ENCODE results near the gene DDX31. TPM values are rescaled to one million over a fixed set of nuclear protein-coding genes. Genes with fewer than 3 reads are reported as not detected.

The DDX31 gene
- total RNA-seq, 1 experiment from 2014 or later: 26.2 TPM

DNA sequence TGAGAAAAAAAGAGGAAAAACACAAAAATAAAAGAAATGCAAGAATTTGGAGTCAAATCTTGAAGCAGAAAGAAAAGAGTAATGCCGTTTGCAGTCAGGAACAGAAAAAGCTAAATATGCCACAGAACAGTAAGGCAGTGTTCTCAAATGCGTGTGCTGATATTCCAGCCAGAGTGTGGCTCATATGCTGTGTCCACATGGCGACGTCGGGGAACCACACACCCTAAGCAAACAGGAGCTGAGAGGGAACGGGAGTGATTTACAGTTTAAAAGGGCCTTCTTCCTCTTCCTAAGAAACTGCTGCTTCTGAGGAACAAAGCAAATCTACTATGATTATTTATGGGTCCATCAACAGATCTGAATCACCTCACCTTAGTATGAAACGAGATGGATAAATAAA is 42.7 kb downstream of the DDX31 start:
- ChIA-PET CTCF (no interaction called here), POLR2A (no interaction called here)
- Mint-ChIP-seq H3K4me3 (no peak overlapping the region), H3K36me3 (peaks cover 42% of the 10 kb centered on the region), H3K27ac (no peak overlapping the region; the same call in 1 of the 2 replicates), H3K4me1 (peaks cover 16% of the 10 kb centered on the region), H3K27me3 (ENCODE audit: low read depth) (no peaks in the 10 kb centered on the region), H3K9me3 (no peaks in the 10 kb centered on the region)
- no peak for DNase-seq (ENCODE audit: low spot score)
- no peak for TF ChIP-seq MYBL2 (CRISPR knock-in tag; IDR thresholded peaks at IDR 0.05)
- no peak for TF ChIP-seq HMGA2 (CRISPR knock-in tag; IDR thresholded peaks at IDR 0.05)
- no peak for TF ChIP-seq TEAD1 (CRISPR knock-in tag; IDR thresholded peaks at IDR 0.05)
- TF ChIP-seq TP53 (CRISPR knock-in tag; IDR thresholded peaks at IDR 0.05): no peak
- TF ChIP-seq NFYB (CRISPR knock-in tag; conservative IDR thresholded peaks at IDR 0.05; ENCODE audit: low read depth): no peak
- ATAC-seq: no peak

DNA sequence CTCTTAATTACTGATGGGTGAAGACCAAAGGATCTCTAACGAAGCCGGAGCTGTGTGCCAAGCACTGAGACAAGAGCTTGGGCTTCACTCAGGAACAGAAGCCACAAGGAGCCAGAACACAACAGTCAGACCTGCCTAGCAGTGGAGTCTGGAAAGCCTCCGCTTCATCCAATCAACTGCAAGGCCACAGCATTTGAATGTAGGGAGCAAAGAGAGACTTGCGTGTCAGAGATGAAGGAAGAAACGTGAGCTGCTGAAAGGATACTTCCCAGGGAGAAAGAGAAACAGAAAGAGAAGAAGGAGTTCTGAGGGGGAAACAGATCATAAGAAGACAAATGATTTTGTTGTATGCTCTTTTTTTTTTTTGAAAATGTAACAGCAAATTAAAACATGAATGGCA is 43.5 kb downstream of the DDX31 start:
- TF ChIP-seq EMX1 (CRISPR knock-in tag; IDR thresholded peaks at IDR 0.05) (no peak), NFATC4 (CRISPR knock-in tag; IDR thresholded peaks at IDR 0.05) (no peak)
- no peak overlapping the region for H3K4me3 Mint-ChIP-seq
- no peak for DNase-seq (ENCODE audit: low spot score)
- no peaks in the 10 kb centered on the region for H3K9me3 Mint-ChIP-seq
- H3K27me3 Mint-ChIP-seq (ENCODE audit: low read depth): no peaks in the 10 kb centered on the region
- H3K27ac Mint-ChIP-seq: peak overlapping the region; percentile 82
- no peak for ATAC-seq
- POLR2A ChIA-PET: no interaction called here
- peaks cover 38% of the 10 kb centered on the region for H3K36me3 Mint-ChIP-seq
- CTCF ChIA-PET: no interaction called here
- peaks cover 16% of the 10 kb centered on the region for H3K4me1 Mint-ChIP-seq

DNA sequence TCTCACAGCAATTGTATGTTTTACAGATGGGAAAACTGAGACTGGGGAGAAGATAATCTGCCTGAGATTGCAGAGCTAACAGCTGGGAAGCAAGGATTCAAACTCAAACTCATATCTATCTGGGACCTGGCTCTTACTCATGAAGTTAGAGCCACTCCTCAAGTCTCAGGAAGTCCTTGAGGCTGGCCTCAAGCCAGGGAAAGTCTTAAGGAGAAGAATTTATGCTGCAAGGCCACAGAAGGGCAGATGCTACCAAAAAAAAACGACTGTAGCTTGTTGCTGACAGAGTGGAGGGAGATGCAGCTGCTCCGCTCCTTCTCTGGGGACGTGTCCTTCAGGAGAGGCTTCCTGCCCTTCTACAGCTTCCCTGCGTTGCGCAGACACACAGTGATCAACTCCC is 47.6 kb downstream of the DDX31 start:
- no peak for DNase-seq (ENCODE audit: low spot score)
- ChIA-PET CTCF (no interaction called here), POLR2A (no interaction called here)
- H3K27me3 Mint-ChIP-seq (ENCODE audit: low read depth): no peaks in the 10 kb centered on the region
- ATAC-seq: no peak
- no peaks in the 10 kb centered on the region for H3K9me3 Mint-ChIP-seq
- TF ChIP-seq EMX1 (CRISPR knock-in tag; IDR thresholded peaks at IDR 0.05) (no peak), NR3C1 (CRISPR knock-in tag; conservative IDR thresholded peaks at IDR 0.05; ENCODE audit: low read depth) (no peak), OVOL2 (CRISPR knock-in tag; IDR thresholded peaks at IDR 0.05; ENCODE audit: borderline replicate concordance) (no peak), CBFB (CRISPR knock-in tag; IDR thresholded peaks at IDR 0.05; ENCODE audit: low read depth) (no peak), NFATC4 (CRISPR knock-in tag; IDR thresholded peaks at IDR 0.05) (no peak)
- TF ChIP-seq, protein P1, sequence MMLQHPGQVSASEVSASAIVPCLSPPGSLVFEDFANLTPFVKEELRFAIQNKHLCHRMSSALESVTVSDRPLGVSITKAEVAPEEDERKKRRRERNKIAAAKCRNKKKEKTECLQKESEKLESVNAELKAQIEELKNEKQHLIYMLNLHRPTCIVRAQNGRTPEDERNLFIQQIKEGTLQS (CRISPR knock-in tag; conservative IDR thresholded peaks at IDR 0.05): no peak
- TF ChIP-seq, protein P2, sequence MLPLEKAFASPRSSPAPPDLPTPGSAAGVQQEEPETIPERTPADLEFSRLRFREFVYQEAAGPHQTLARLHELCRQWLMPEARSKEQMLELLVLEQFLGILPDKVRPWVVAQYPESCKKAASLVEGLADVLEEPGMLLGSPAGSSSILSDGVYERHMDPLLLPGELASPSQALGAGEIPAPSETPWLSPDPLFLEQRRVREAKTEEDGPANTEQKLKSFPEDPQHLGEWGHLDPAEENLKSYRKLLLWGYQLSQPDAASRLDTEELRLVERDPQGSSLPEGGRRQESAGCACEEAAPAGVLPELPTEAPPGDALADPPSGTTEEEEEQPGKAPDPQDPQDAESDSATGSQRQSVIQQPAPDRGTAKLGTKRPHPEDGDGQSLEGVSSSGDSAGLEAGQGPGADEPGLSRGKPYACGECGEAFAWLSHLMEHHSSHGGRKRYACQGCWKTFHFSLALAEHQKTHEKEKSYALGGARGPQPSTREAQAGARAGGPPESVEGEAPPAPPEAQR (CRISPR knock-in tag; IDR thresholded peaks at IDR 0.05): no peak
- no peak overlapping the region for H3K4me3 Mint-ChIP-seq
- peaks cover 35% of the 10 kb centered on the region for H3K36me3 Mint-ChIP-seq
- peaks cover 4% of the 10 kb centered on the region for H3K4me1 Mint-ChIP-seq
- no peak overlapping the region for H3K27ac Mint-ChIP-seq

DNA sequence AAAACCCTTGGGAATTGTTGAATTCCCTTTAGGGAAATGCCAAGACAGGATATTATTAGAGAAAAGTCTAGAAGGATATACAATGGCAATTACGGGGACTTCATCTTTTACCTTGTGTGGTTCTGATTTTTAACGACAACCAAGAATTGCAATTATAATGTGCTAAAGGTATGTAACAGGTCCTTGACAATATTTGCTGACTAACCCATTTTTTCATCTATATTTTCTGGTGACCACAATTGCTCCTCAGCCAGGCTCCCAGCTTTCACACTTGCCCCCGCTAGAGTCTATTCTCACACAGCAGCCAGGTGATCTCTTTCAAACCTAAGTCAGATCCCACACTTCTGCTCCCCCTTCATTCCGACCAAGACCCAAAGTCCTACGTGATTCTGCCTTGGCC is 53.1 kb downstream of the DDX31 start:
- no peak for DNase-seq (ENCODE audit: low spot score)
- peak overlapping the region; percentile 6; the same call in 1 of the 2 replicates for H3K27ac Mint-ChIP-seq
- H3K36me3 Mint-ChIP-seq: peaks cover 45% of the 10 kb centered on the region
- no peak overlapping the region for H3K4me3 Mint-ChIP-seq
- POLR2A ChIA-PET: no interaction called here
- no peak for ATAC-seq
- CTCF ChIA-PET: interaction anchor here (1.0 kb wide), 1 partner anchor 85 kb away, joined by 3 read pairs; no protein-coding TSS in a partner anchor
- H3K27me3 Mint-ChIP-seq (ENCODE audit: low read depth): no peaks in the 10 kb centered on the region
- no peaks in the 10 kb centered on the region for H3K9me3 Mint-ChIP-seq
- peaks cover 27% of the 10 kb centered on the region for H3K4me1 Mint-ChIP-seq
- no peak for TF ChIP-seq FOXJ3 (CRISPR knock-in tag; IDR thresholded peaks at IDR 0.05; ENCODE audit: borderline replicate concordance)
- TF ChIP-seq GRHL2 (CRISPR knock-in tag; IDR thresholded peaks at IDR 0.05; ENCODE audit: insufficient replicate concordance, severe bottlenecking): no peak
- TF ChIP-seq NFE2L1 (CRISPR knock-in tag; IDR thresholded peaks at IDR 0.05): no peak
- no peak for TF ChIP-seq SOX15 (CRISPR knock-in tag; IDR thresholded peaks at IDR 0.05)
- TF ChIP-seq, protein P3, sequence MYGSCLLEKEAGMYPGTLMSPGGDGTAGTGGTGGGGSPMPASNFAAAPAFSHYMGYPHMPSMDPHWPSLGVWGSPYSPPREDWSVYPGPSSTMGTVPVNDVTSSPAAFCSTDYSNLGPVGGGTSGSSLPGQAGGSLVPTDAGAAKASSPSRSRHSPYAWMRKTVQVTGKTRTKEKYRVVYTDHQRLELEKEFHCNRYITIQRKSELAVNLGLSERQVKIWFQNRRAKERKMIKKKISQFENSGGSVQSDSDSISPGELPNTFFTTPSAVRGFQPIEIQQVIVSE (CRISPR knock-in tag; IDR thresholded peaks at IDR 0.05; ENCODE audit: borderline replicate concordance): no peak
- TF ChIP-seq ZNF232 (CRISPR knock-in tag; IDR thresholded peaks at IDR 0.05): no peak
- TF ChIP-seq ZNF219 (CRISPR knock-in tag; IDR thresholded peaks at IDR 0.05; ENCODE audit: borderline replicate concordance): no peak
- TF ChIP-seq, protein P4, sequence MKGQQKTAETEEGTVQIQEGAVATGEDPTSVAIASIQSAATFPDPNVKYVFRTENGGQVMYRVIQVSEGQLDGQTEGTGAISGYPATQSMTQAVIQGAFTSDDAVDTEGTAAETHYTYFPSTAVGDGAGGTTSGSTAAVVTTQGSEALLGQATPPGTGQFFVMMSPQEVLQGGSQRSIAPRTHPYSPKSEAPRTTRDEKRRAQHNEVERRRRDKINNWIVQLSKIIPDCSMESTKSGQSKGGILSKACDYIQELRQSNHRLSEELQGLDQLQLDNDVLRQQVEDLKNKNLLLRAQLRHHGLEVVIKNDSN (CRISPR knock-in tag; IDR thresholded peaks at IDR 0.05): no peak
- no peak for TF ChIP-seq NFATC4 (CRISPR knock-in tag; IDR thresholded peaks at IDR 0.05)
- TF ChIP-seq OVOL2 (CRISPR knock-in tag; IDR thresholded peaks at IDR 0.05; ENCODE audit: borderline replicate concordance): no peak
- no peak for TF ChIP-seq ZNF671 (CRISPR knock-in tag; IDR thresholded peaks at IDR 0.05)
- TF ChIP-seq RELA (CRISPR knock-in tag; IDR thresholded peaks at IDR 0.05; ENCODE audit: borderline replicate concordance): no peak
- TF ChIP-seq, protein P5, sequence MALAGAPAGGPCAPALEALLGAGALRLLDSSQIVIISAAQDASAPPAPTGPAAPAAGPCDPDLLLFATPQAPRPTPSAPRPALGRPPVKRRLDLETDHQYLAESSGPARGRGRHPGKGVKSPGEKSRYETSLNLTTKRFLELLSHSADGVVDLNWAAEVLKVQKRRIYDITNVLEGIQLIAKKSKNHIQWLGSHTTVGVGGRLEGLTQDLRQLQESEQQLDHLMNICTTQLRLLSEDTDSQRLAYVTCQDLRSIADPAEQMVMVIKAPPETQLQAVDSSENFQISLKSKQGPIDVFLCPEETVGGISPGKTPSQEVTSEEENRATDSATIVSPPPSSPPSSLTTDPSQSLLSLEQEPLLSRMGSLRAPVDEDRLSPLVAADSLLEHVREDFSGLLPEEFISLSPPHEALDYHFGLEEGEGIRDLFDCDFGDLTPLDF (CRISPR knock-in tag; IDR thresholded peaks at IDR 0.05): no peak
- TF ChIP-seq GABPB1 (CRISPR knock-in tag; IDR thresholded peaks at IDR 0.05): no peak
- no peak for TF ChIP-seq TEAD1 (CRISPR knock-in tag; IDR thresholded peaks at IDR 0.05)
- no peak for TF ChIP-seq TCF7 (CRISPR knock-in tag; IDR thresholded peaks at IDR 0.05; ENCODE audit: low read depth)
- no peak for TF ChIP-seq PRRX2 (CRISPR knock-in tag; IDR thresholded peaks at IDR 0.05)
- TF ChIP-seq, protein P6, sequence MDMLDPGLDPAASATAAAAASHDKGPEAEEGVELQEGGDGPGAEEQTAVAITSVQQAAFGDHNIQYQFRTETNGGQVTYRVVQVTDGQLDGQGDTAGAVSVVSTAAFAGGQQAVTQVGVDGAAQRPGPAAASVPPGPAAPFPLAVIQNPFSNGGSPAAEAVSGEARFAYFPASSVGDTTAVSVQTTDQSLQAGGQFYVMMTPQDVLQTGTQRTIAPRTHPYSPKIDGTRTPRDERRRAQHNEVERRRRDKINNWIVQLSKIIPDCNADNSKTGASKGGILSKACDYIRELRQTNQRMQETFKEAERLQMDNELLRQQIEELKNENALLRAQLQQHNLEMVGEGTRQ (CRISPR knock-in tag; IDR thresholded peaks at IDR 0.05): no peak

All from WTC11 (cell line).